Neural cell (in vitro differentiated cells): ENCODE results near the gene TCF12. TPM values are rescaled to one million over a fixed set of nuclear protein-coding genes. Genes with fewer than 3 reads are reported as not detected.

Source experiments
- H2AFZ ChIP-seq: fragments of 200-600, 300-800 bp; sonication (generic), shearing (Covaris generic); 2 replicates; pipeline ENCODE4 v1.6.0; 2014; ENCODE audit warnings: low read depth, mild to moderate bottlenecking, antibody characterized with exemption, low read length, moderate library complexity
- H3F3A ChIP-seq: fragments of 200-600 bp; shearing (Covaris generic); 2 replicates; pipeline ENCODE4 v1.6.1; 2016; ENCODE audit warnings: mild to moderate bottlenecking, moderate library complexity, mixed read lengths, antibody characterized with exemption, low read length; ENCODE audit not compliant: insufficient read depth, poor library complexity, severe bottlenecking
- H3K27ac ChIP-seq: fragments of 200-600, 300-800 bp; sonication (generic), shearing (Covaris generic); 2 replicates; pipeline ENCODE4 v1.5.1; 2014; ENCODE audit warnings: mild to moderate bottlenecking, low read length, moderate library complexity
- H3K27me3 ChIP-seq: fragments of 300-800, 200-600 bp; sonication (generic), shearing (Covaris generic); 2 replicates; pipeline ENCODE4 v1.6.0; 2014; ENCODE audit warnings: mild to moderate bottlenecking, low read depth, low read length, moderate library complexity; ENCODE audit not compliant: insufficient read depth
- H3K36me3 ChIP-seq: fragments of 300-800, 200-600 bp; sonication (generic), shearing (Covaris generic); 2 replicates; pipeline ENCODE4 v1.5.1; 2014; ENCODE audit warnings: mild to moderate bottlenecking, antibody characterized with exemption, low read length, moderate library complexity; ENCODE audit not compliant: insufficient read depth
- H3K4me2 ChIP-seq: fragments of 300-800, 200-600 bp; sonication (generic), shearing (Covaris generic); 2 replicates; pipeline ENCODE4 v1.6.0; 2014; ENCODE audit warnings: mild to moderate bottlenecking, low read length
- H3K4me3 ChIP-seq: fragments of 300-800, 200-600 bp; sonication (generic), shearing (Covaris generic); 2 replicates; pipeline ENCODE4 v1.5.1; 2014; ENCODE audit warnings: mild to moderate bottlenecking, low read length, moderate library complexity
- H3K79me2 ChIP-seq: fragments of 200-600 bp; shearing (Covaris generic); replicated peaks from 2 replicates; pipeline ENCODE4 v1.6.0; 2014; ENCODE audit warnings: mild to moderate bottlenecking, low read length, moderate library complexity; ENCODE audit not compliant: insufficient read depth
- H3K9ac ChIP-seq: fragments of 300-800, 200-600 bp; sonication (generic), shearing (Covaris generic); 2 replicates; pipeline ENCODE4 v1.6.1; 2016; ENCODE audit warnings: mild to moderate bottlenecking, low read length, mixed read lengths
- H3K9me2 ChIP-seq: fragments of 200-600 bp; shearing (Covaris generic); 2 replicates; pipeline ENCODE4 v1.6.1; 2016; ENCODE audit warnings: mild to moderate bottlenecking, low read length, mixed read lengths; ENCODE audit not compliant: insufficient read depth
- H3K9me3 ChIP-seq: fragments of 200-600, 300-800 bp; sonication (generic), shearing (Covaris generic); 2 replicates; pipeline ENCODE4 v1.6.1; 2016; ENCODE audit warnings: mild to moderate bottlenecking, mixed run types, low read length, moderate library complexity, mixed read lengths
- H4K20me1 ChIP-seq: fragments of 200-600 bp; shearing (Covaris generic); 2 replicates; pipeline ENCODE4 v1.6.1; 2016; ENCODE audit warnings: mild to moderate bottlenecking, mixed run types; ENCODE audit not compliant: insufficient read depth
- CTCF ChIP-seq: fragments of 450-650 bp; IDR thresholded peaks from 2 replicates; pipeline ENCODE4 v1.5.1; 2014; ENCODE audit warnings: antibody characterized with exemption, mild to moderate bottlenecking, moderate library complexity; ENCODE audit not compliant: poor library complexity, severe bottlenecking
- EP300 ChIP-seq: fragments of 450-650 bp; conservative IDR thresholded peaks from 2 replicates; pipeline ENCODE4 v1.6.1; 2014; ENCODE audit warnings: antibody characterized with exemption, mild to moderate bottlenecking, moderate library complexity; ENCODE audit not compliant: poor library complexity, severe bottlenecking
- EZH2 ChIP-seq: fragments of 200-600, 300-800 bp; shearing (Covaris generic), sonication (generic); IDR thresholded peaks from 2 replicates; pipeline ENCODE4 v1.6.1; 2014; ENCODE audit warnings: antibody characterized with exemption, low read length, borderline replicate concordance, mild to moderate bottlenecking; ENCODE audit not compliant: insufficient read depth, poor library complexity, severe bottlenecking
- MXI1 ChIP-seq: fragments of 450-650 bp; conservative IDR thresholded peaks from 2 replicates; pipeline ENCODE4 v1.6.1; 2014; ENCODE audit warnings: antibody characterized with exemption, mild to moderate bottlenecking; ENCODE audit not compliant: poor library complexity, severe bottlenecking
- POLR2AphosphoS5 ChIP-seq: IDR thresholded peaks from 2 replicates; pipeline ENCODE4 v1.6.1; 2012
- RAD21 ChIP-seq: fragments of 450-650 bp; conservative IDR thresholded peaks from 2 replicates; pipeline ENCODE4 v1.6.1; 2014; ENCODE audit warnings: antibody characterized with exemption, mild to moderate bottlenecking, moderate library complexity
- REST ChIP-seq: IDR thresholded peaks from 2 replicates; pipeline ENCODE4 v1.6.1; 2012; ENCODE audit warnings: borderline replicate concordance
- SMC3 ChIP-seq: fragments of 450-650 bp; conservative IDR thresholded peaks from 2 replicates; pipeline ENCODE4 v1.6.1; 2014; ENCODE audit warnings: antibody characterized with exemption, mild to moderate bottlenecking, moderate library complexity; ENCODE audit not compliant: poor library complexity
- TAF1 ChIP-seq: IDR thresholded peaks from 2 replicates; pipeline ENCODE4 v1.6.1; 2012; ENCODE audit warnings: low read depth
- polyA plus RNA-seq: library from polyadenylated mRNA; depleted of rRNA; stranded (reverse); fragments of >200 nt; gene quantifications from 2 replicates; pipeline ENCODE4 v1.2.3, GENCODE V29; 2014

The TCF12 gene
- polyA plus RNA-seq, 1 donor from 2014 or later = 52.7 TPM

- TF ChIP-seq RAD21 = no peak
- Histone ChIP-seq H3K9ac (no peak overlapping the region), H3K79me2 (peaks cover 94% of the 10 kb centered on the region), H3F3A (no peaks in the 10 kb centered on the region), H2AFZ (no peak overlapping the region), H3K36me3 (no peaks in the 10 kb centered on the region), H3K9me2 (no peaks in the 10 kb centered on the region), H3K27me3 (no peaks in the 10 kb centered on the region), H4K20me1 (no peaks in the 10 kb centered on the region), H3K4me3 (no peak overlapping the region), H3K9me3 (no peaks in the 10 kb centered on the region), H3K27ac (no peak overlapping the region), H3K4me2 (no peak overlapping the region)
Measured at GRCh38 chr15:56927816-56928215, 9.4 kb downstream of the TCF12 start.

- Histone ChIP-seq H4K20me1 (no peaks in the 10 kb centered on the region), H3K9me3 (no peaks in the 10 kb centered on the region), H3K27me3 (no peaks in the 10 kb centered on the region), H3K36me3 (no peaks in the 10 kb centered on the region), H3F3A (no peaks in the 10 kb centered on the region), H3K79me2 (peaks cover 94% of the 10 kb centered on the region), H3K9me2 (no peaks in the 10 kb centered on the region), H3K9ac (no peak overlapping the region), H3K4me3 (no peak overlapping the region), H3K27ac (no peak overlapping the region), H2AFZ (no peak overlapping the region), H3K4me2 (no peak overlapping the region)
- TF ChIP-seq REST (no peak), SMC3 (no peak), MXI1 (no peak), RAD21 (no peak), TAF1 (no peak)
Measured at GRCh38 chr15:56929399-56929798, 11.0 kb downstream of the TCF12 start.

- no peaks in the 10 kb centered on the region for H4K20me1 ChIP-seq
- H3K27me3 ChIP-seq = no peaks in the 10 kb centered on the region
- no peaks in the 10 kb centered on the region for H3K9me2 ChIP-seq
- no peak for TF ChIP-seq CTCF
- TF ChIP-seq EZH2 = no peak
- no peak for TF ChIP-seq EP300
- no peak for TF ChIP-seq SMC3
- TF ChIP-seq POLR2AphosphoS5 = no peak
- no peak for TF ChIP-seq TAF1
- no peak for TF ChIP-seq RAD21
- TF ChIP-seq REST = no peak
- no peak for TF ChIP-seq MXI1
- H3K9ac ChIP-seq = no peak overlapping the region
- H3F3A ChIP-seq = no peaks in the 10 kb centered on the region
- H3K4me2 ChIP-seq = no peak overlapping the region
- no peaks in the 10 kb centered on the region for H3K9me3 ChIP-seq
- H3K4me3 ChIP-seq = no peak overlapping the region
- no peak overlapping the region for H3K27ac ChIP-seq
- H2AFZ ChIP-seq = no peak overlapping the region
- peaks cover 94% of the 10 kb centered on the region for H3K79me2 ChIP-seq
- no peaks in the 10 kb centered on the region for H3K36me3 ChIP-seq
Measured at GRCh38 chr15:56929933-56930332, 11.5 kb downstream of the TCF12 start.
